ENCODE measurements around the gene PPM1H. TPM values are rescaled to one million over a fixed set of nuclear protein-coding genes. Genes with fewer than 3 reads are reported as not detected.

PPM1H gene
- total RNA-seq, 8 experiments from 2014 or later = 0.56 to 13.7 (median 7.0) TPM

DNA sequence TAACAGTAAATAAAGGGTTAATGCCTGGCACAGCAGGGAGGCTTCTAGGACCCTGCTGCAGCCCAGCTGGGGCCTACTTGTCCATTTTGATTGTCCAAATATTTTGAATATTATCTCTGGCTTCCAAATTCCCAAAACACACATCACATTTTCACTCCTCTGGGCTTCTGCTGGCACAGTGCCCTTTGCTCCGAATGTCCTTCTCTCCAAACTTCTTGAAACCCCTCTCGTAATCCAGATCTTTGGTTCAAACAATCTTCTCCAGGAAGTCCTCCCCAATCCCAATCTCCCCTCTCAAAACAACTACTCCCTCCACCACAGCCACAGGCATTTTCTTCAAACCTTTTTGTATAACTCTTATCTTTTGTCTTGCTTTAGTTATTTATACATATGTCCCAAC, 225.6 kb downstream of the PPM1H start:
- ATAC-seq (replicated peaks in 6 of 8) = no peak
- WGBS, 10 experiments = 0 to 100% (median 80%) methylated on average over 1 to 2 of the region's 2 CpGs; no CpG with 5 or more reads in 3 of the 10 experiments

DNA sequence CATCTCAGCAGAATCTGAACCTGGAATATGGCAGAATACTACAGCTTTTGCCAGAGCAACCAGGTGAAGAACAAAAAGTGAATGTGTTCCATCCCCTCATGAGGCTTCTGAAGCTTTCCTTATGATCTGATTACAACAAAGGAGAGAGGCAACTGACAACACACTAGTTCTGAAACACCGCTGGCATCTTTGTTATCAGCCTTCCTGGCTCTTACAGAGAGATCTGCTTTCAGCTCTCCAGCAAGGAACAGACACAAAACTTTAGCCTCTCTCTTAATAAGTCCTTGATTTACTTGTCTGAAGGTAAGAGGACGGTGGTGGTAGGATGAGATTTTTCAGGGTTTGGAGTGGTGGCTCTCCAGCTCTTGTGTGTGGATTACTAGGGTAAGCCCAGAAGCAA, 227.0 kb downstream of the PPM1H start:
- 61 to 100% (median 80%) methylated on average over 1 to 2 of the region's 2 CpGs; no CpG with 5 or more reads in 5 of the 10 experiments for WGBS, 10 experiments
- no peak for ATAC-seq (replicated peaks in 6 of 8)
- H3K27ac ChIP-seq = no peak overlapping the region
- in situ Hi-C loops (cut with MboI; ENCODE audit: low pct_unique_long_range_greater_than_20kb in 2 of 9, low sequenced_read_pairs in 9 of 9, unreplicated experiment in 9 of 9) = no loop called here
- H3K4me1 ChIP-seq (replicated peaks in 1 of 2) = peaks cover 37 to 54% of the 10 kb centered on the region in 2 donors
- no peak overlapping the region for H3K4me3 ChIP-seq

More for the DNA sequence above, 225.6 kb downstream of the PPM1H start:
- Histone ChIP-seq H3K27ac (no peak overlapping the region), H3K4me3 (no peak overlapping the region), H3K4me1 (replicated peaks in 1 of 2) (peaks cover 38 to 56% of the 10 kb centered on the region in 2 donors)
- in situ Hi-C loops (cut with MboI; ENCODE audit: low pct_unique_long_range_greater_than_20kb in 2 of 9, low sequenced_read_pairs in 9 of 9, unreplicated experiment in 9 of 9) = no loop called here

DNA sequence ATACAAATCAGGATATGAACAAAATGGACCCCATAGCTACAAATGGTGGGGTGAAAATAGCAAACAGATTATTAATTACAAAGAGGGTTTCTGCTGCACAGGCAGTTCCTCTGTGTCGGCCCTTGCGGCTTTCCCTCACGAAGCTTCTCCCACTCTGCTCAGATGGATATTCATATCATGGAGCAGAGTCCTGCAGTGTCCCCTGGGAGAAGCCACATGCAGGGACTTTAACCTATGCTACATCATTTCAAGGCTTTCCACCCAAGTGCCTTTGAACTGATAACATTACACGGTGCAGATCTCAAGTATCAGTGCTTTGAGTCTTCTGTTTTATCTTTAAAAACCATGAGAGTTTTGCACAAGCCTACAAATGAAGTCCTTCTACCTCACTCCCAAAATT, 229.1 kb downstream of the PPM1H start:
- no peak overlapping the region for H3K4me3 ChIP-seq
- peaks cover 35 to 54% of the 10 kb centered on the region in 2 donors for H3K4me1 ChIP-seq (replicated peaks in 1 of 2)
- peak in 5 of 8 experiments; percentile 45 to 84 (median 73) for ATAC-seq (replicated peaks in 6 of 8)
- peak overlapping the region in 1 of 2 donors; percentile 9 for H3K27ac ChIP-seq
- in situ Hi-C loops (cut with MboI; ENCODE audit: low pct_unique_long_range_greater_than_20kb in 2 of 9, low sequenced_read_pairs in 9 of 9, unreplicated experiment in 9 of 9) = no loop called here
- WGBS, 10 experiments = 68 to 92% (median 70%) methylated on average over 3 to 4 of the region's 4 CpGs; no CpG with 5 or more reads in 5 of the 10 experiments

DNA sequence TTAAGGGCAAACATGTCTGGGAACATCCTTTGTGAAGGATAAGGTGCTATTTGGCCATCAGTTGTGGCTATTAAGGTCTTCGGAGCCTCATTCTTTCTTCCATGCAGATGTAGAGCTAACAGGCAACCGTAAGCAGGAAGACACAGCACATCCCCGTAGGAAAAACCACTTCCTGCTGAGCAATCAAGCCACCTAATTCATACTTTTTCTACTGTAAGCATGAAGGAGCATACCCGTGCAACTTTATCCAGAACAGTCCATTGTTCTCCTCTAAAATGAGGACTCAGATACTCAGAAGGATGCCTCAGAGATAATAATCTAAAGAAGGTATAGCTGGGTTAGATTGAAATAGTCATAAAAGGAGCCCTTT, 232.0 kb downstream of the PPM1H start:
- no peak overlapping the region for H3K27ac ChIP-seq
- WGBS, 10 experiments = 2 to 95% (median 17%) methylated on average over 1 to 4 of the region's 4 CpGs; no CpG with 5 or more reads in 3 of the 10 experiments
- in situ Hi-C loops (cut with MboI; ENCODE audit: low pct_unique_long_range_greater_than_20kb in 2 of 9, low sequenced_read_pairs in 9 of 9, unreplicated experiment in 9 of 9) = no loop called here
- peak in 2 of 8 experiments; percentile 34 to 44 for ATAC-seq (replicated peaks in 6 of 8)
- peaks cover 39 to 58% of the 10 kb centered on the region in 2 donors for H3K4me1 ChIP-seq (replicated peaks in 1 of 2)
- H3K4me3 ChIP-seq = no peak overlapping the region

DNA sequence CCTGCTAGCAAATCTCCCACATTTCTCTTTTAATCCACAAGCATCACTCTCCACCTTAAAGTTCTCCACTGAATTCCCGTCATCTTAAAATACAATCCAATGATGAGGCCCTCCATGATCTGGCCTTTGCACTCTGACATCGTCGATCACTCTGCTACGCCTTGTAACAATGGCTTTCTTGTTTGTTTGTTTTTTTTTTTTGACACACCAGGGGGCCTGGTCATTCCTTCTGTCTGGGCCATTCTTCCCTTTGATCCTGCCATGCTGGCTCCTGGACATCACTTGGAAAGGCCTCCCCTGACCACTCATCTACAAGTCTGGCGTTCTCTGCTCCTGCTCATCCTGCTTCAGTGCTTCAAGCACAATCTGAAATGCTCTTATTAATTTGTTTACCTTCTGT, 233.5 kb downstream of the PPM1H start:
- WGBS, 10 experiments = 38 to 100% (median 67%) methylated on average over 3 to 5 of the region's 5 CpGs; no CpG with 5 or more reads in 2 of the 10 experiments
- Histone ChIP-seq H3K27ac (no peak overlapping the region), H3K4me1 (replicated peaks in 1 of 2) (peaks cover 39 to 56% of the 10 kb centered on the region in 2 donors), H3K4me3 (no peak overlapping the region)
- in situ Hi-C loops (cut with MboI; ENCODE audit: low pct_unique_long_range_greater_than_20kb in 2 of 9, low sequenced_read_pairs in 9 of 9, unreplicated experiment in 9 of 9) = no loop called here
- ATAC-seq (replicated peaks in 6 of 8) = no peak

DNA sequence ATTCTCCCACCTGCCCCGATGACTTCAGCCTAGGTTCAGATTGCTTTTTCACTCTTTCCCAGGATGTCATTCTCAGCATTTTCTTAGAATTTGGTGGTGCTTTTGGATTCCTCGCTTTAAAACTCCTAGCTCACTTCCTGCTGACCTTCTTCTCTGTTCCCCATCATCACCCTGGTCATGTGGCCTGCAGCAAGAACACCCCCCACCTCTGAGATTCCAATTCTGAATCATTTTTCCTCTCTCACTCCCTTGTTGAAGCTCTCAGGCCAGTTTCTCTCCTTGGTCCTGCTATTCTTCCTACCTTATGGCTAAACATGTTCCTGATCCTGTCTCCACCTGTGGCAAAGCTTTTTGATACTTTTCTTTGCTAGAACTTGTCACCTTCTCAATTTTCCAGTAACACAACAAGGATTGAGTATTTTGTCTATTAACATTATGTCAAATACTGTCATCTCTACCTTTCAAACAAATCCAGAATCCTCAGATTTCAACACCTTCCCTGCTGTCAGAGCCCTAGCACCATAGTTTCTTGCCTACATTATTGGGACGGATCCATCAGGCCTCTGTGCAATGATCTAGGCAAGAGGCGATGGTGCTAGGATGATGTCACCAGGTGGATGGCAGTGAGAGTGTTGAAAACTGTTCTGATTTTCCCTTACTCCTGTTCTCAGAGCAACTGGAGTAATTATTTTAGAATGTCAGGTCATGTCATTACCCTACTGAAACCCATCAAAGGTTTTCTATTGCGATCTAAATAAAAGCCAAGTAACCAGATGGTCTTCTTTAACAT, 234.7 kb downstream of the PPM1H start:
- ATAC-seq (replicated peaks in 6 of 8) = peak in 4 of 8 experiments; percentile 40 to 79 (median 58)
- Histone ChIP-seq H3K4me3 (no peak overlapping the region), H3K27ac (peak overlapping the region in 1 of 2 donors; percentile 9), H3K4me1 (replicated peaks in 1 of 2) (peaks cover 37 to 44% of the 10 kb centered on the region in 2 donors)
- WGBS, 10 experiments = 72 to 100% (median 95%) methylated on average over 1 to 5 of the region's 5 CpGs
- in situ Hi-C loops (cut with MboI; ENCODE audit: low pct_unique_long_range_greater_than_20kb in 2 of 9, low sequenced_read_pairs in 9 of 9, unreplicated experiment in 9 of 9) = no loop called here

DNA sequence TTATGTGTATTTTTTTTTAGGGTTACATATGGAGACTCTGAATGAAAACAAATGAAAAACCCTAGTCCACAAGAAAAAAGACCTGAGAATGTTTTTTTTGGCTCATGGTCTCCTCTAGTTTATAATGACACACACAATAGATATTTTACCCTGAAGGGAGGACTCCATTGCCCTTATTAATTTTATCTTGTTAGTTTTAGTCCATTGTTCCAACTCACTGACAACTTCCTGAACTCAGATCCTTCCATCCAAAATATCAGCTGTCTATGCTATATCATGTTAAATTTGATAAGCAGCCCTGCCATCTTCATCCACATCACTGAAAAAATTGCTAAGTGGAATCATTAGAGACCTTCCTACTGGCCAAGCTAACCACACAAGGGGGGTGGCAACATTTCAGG, 236.2 kb downstream of the PPM1H start:
- in situ Hi-C loops (cut with MboI; ENCODE audit: low pct_unique_long_range_greater_than_20kb in 2 of 9, low sequenced_read_pairs in 9 of 9, unreplicated experiment in 9 of 9) = no loop called here
- H3K4me1 ChIP-seq (replicated peaks in 1 of 2) = peaks cover 38 to 44% of the 10 kb centered on the region in 2 donors
- no peak overlapping the region for H3K27ac ChIP-seq
- H3K4me3 ChIP-seq = no peak overlapping the region
- no peak for ATAC-seq (replicated peaks in 6 of 8)

DNA sequence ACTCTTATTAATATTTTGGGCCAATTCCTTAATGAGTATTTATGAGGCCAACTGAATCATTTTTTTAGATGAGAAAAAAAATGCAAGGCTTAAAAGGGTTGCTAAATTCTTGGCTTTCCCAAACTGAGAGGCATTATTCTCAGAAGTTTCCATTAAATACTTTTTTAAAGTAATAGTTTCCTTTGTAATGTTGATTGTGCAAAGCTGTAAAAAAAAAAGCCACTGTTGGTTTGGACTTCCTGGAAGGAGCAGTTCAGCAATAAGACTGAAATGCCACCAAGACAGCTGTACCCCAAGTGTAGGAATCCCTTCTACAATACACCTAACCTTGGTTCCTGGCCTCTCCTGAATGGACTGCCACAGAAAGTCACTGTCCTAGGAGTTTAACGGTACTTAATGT, 237.1 kb downstream of the PPM1H start:
- ATAC-seq (replicated peaks in 6 of 8) = no peak
- 0 to 100% (median 83%) methylated on average over 1 of the region's 1 CpG; no CpG with 5 or more reads in 4 of the 10 experiments for WGBS, 10 experiments
- Histone ChIP-seq H3K4me3 (no peak overlapping the region), H3K4me1 (replicated peaks in 1 of 2) (peaks cover 38 to 44% of the 10 kb centered on the region in 2 donors), H3K27ac (no peak overlapping the region)
- in situ Hi-C loops (cut with MboI; ENCODE audit: low pct_unique_long_range_greater_than_20kb in 2 of 9, low sequenced_read_pairs in 9 of 9, unreplicated experiment in 9 of 9) = no loop called here

DNA sequence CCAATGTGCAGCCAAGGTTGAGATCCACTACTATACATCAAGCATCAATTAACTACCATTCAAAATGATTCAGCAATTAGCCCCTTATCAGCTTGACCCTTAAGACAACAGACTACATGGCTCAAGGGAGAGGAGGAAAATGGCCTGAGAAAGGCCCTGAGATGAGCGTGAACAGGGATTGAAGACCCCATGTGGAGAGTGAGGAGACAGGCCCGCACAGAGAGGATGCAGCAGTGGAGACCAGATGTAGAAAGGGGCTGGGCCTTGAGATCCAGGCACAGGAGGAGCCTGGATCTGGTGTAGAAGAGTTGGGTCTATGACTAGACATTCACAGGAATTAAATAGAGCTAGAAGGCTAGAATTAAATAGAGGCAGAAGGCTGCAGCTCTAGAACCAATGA, 239.3 kb downstream of the PPM1H start:
- no peak overlapping the region for H3K27ac ChIP-seq
- in situ Hi-C loops (cut with MboI; ENCODE audit: low pct_unique_long_range_greater_than_20kb in 2 of 9, low sequenced_read_pairs in 9 of 9, unreplicated experiment in 9 of 9) = no loop called here
- no peak overlapping the region for H3K4me3 ChIP-seq
- WGBS, 10 experiments = 75 to 87% (median 80%) methylated on average over 1 to 2 of the region's 2 CpGs; no CpG with 5 or more reads in 7 of the 10 experiments
- H3K4me1 ChIP-seq (replicated peaks in 1 of 2) = peaks cover 24 to 29% of the 10 kb centered on the region in 2 donors
- ATAC-seq (replicated peaks in 6 of 8) = no peak

DNA sequence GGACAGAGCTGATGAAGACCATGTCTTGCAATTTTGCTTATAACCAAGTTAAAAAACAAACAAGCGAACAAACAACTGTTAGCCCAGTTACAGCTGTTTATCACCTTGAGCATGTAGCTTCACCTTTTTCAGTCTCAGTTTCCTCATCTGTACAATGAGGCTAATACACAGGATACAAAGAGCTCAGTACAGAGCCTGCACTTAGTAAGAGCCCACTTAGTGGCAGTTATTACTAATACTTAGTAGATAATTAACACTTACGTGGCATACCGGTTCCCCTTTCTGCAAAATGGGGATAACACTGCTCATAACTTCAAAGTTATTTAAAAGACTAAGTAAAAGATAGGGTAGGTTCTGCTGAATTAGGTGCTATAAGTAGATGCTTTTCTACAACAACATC, 240.3 kb downstream of the PPM1H start:
- no peak overlapping the region for H3K4me3 ChIP-seq
- WGBS, 10 experiments = 90 to 100% (median 96%) methylated on average over 2 to 3 of the region's 3 CpGs; no CpG with 5 or more reads in 4 of the 10 experiments
- H3K27ac ChIP-seq = no peak overlapping the region
- no peak for ATAC-seq (replicated peaks in 6 of 8)
- in situ Hi-C loops (cut with MboI; ENCODE audit: low pct_unique_long_range_greater_than_20kb in 2 of 9, low sequenced_read_pairs in 9 of 9, unreplicated experiment in 9 of 9) = no loop called here
- H3K4me1 ChIP-seq (replicated peaks in 1 of 2) = peaks cover 19 to 22% of the 10 kb centered on the region in 2 donors

DNA sequence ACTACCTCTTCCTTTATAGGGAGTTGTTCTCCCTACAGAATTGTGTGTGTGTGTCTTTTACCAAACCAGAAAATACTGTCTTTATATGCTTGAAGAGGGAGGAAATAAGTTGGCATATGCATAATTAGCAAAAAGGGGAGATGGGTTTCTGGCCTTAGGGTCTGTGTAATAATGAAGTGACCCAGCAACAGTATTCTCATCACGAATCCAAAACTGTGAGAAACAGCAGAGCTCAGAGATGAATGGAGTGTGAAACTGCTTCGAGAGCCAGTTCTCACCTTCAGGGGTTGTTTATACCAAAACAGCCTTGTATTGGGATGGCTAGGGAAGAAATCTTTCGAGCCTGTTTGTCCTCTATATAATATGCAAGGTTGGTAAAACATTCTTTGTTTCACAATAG, 240.8 kb downstream of the PPM1H start:
- ATAC-seq (replicated peaks in 6 of 8) = peak in 1 of 8 experiments; percentile 7
- Histone ChIP-seq H3K4me1 (replicated peaks in 1 of 2) (peaks cover 19 to 22% of the 10 kb centered on the region in 2 donors), H3K27ac (peak overlapping the region in 1 of 2 donors; percentile 77), H3K4me3 (no peak overlapping the region)
- WGBS, 10 experiments = 0 to 86% (median 66%) methylated on average over 1 to 3 of the region's 3 CpGs; no CpG with 5 or more reads in 3 of the 10 experiments
- in situ Hi-C loops (cut with MboI; ENCODE audit: low pct_unique_long_range_greater_than_20kb in 2 of 9, low sequenced_read_pairs in 9 of 9, unreplicated experiment in 9 of 9) = no loop called here

DNA sequence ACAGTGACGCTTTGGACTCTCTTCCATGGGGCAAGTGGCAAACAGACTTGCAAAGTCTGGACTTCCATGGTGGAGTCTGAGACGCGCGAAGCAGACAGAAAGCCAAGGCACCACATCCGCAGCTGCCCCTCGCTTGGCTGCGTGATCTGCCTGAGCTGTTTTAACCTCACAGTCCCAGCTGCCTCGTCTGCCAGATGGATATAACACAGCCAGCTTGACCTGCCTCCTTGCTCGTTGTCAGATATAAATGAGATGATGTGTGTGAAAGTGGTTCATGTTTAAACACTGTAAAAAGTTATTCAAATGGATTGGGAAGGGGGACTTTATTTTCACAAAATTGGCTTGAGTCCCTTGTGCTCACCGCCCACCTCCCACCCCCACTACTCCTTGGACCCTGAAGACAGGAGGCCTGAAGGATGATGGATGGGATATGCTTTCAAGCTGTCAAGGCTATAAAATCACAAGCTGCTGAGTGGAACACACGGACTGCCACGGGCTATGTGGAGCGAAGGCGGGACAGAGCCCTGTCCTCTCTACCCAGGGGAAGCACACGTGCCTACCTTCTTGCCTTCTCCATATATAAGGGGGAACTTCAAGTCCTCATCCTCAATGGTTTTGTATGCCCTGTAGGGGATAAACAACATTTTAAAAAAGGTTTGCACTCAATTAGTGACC, 241.4 kb downstream of the PPM1H start:
- Histone ChIP-seq H3K4me3 (no peak overlapping the region), H3K27ac (peak overlapping the region; percentile 42 to 77), H3K4me1 (replicated peaks in 1 of 2) (peaks cover 19 to 22% of the 10 kb centered on the region in 2 donors)
- ATAC-seq (replicated peaks in 6 of 8) = peak in 5 of 8 experiments; percentile 76 to 92 (median 89)
- in situ Hi-C loops (cut with MboI; ENCODE audit: low pct_unique_long_range_greater_than_20kb in 2 of 9, low sequenced_read_pairs in 9 of 9, unreplicated experiment in 9 of 9) = no loop called here
- WGBS, 10 experiments = 13 to 80% (median 46%) methylated on average over 1 to 12 of the region's 15 CpGs; no CpG with 5 or more reads in 3 of the 10 experiments

DNA sequence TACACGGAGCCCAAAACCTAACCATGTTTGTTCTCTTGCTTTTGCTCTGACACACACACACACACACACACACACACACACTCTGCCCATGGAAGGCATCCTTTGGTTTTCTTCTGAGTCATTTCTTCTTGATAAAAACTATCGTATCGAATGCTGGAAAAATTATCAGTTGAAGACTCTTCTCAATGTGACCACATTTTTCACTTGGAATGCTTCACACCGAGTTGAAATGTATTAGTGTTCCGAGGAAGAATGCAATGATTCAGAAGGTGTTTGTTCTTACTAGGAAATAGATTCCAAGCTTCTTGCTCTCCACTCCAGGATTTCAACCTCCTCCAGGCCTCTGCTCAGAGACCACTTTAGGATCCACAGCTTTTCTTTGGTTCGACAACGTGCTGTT, 242.1 kb downstream of the PPM1H start:
- Histone ChIP-seq H3K4me3 (no peak overlapping the region), H3K4me1 (replicated peaks in 1 of 2) (peaks cover 19 to 22% of the 10 kb centered on the region in 2 donors), H3K27ac (peak overlapping the region; percentile 42 to 77)
- no peak for ATAC-seq (replicated peaks in 6 of 8)
- in situ Hi-C loops (cut with MboI; ENCODE audit: low pct_unique_long_range_greater_than_20kb in 2 of 9, low sequenced_read_pairs in 9 of 9, unreplicated experiment in 9 of 9) = no loop called here
- WGBS, 10 experiments = 23 to 100% (median 83%) methylated on average over 2 to 7 of the region's 7 CpGs; no CpG with 5 or more reads in 1 of the 10 experiments

Data from motor neuron (in vitro differentiated cells).